OCI-LY1 (cell line): Measurements from ENCODE around the gene ATP11A.

Experiments
- EZH2 ChIP-seq: fragments of 200-600 bp; sonication (generic), shearing (Covaris generic); IDR thresholded peaks from 2 replicates; pipeline ENCODE4 v1.8.0; 2017; ENCODE audit warnings: borderline replicate concordance, mixed run types, mild to moderate bottlenecking, antibody characterized with exemption, low read length, moderate library complexity, mixed read lengths
- TF ChIP-seq, protein P1 (sequence below): fragments of 200-600 bp; sonication (generic), shearing (Covaris generic); IDR thresholded peaks from 2 replicates; pipeline ENCODE4 v1.5.1; 2017; ENCODE audit warnings: mild to moderate bottlenecking, antibody characterized with exemption, low read length, moderate library complexity, mixed read lengths

DNA sequence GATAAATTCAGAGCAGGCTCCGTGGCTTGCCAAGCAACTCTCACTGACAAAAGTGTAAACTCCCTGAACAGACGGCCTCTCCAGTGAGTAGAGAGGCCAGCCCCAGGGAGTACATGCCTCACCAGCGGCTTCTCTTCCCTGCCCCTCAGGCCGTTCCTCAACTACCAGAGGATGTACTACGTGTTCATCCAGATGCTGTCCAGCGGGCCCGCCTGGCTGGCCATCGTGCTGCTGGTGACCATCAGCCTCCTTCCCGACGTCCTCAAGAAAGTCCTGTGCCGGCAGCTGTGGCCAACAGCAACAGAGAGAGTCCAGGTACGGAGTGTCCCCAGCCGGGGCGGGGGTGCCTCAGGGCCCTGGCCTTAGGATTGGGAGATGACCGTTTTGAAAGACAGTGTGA lies 185.8 kb downstream of the ATP11A start:
- TF ChIP-seq, protein P1, sequence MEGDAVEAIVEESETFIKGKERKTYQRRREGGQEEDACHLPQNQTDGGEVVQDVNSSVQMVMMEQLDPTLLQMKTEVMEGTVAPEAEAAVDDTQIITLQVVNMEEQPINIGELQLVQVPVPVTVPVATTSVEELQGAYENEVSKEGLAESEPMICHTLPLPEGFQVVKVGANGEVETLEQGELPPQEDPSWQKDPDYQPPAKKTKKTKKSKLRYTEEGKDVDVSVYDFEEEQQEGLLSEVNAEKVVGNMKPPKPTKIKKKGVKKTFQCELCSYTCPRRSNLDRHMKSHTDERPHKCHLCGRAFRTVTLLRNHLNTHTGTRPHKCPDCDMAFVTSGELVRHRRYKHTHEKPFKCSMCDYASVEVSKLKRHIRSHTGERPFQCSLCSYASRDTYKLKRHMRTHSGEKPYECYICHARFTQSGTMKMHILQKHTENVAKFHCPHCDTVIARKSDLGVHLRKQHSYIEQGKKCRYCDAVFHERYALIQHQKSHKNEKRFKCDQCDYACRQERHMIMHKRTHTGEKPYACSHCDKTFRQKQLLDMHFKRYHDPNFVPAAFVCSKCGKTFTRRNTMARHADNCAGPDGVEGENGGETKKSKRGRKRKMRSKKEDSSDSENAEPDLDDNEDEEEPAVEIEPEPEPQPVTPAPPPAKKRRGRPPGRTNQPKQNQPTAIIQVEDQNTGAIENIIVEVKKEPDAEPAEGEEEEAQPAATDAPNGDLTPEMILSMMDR: no peak
- TF ChIP-seq EZH2: no peak
